Stimulated activated CD8-positive, alpha-beta memory T cell treated with anti-CD3 and anti-CD28 coated beads, Interleukin-12 subunit alpha, Interleukin-12 subunit beta, amount 100 ng/mL, for 1 hour (primary cell): ENCODE measurements around the gene USH2A.

Experiments
- DNase-seq: peaks from one replicate; pipeline ENCODE4 v3.0.0-alpha.2; 2020; ENCODE audit warnings: low read depth

USH2A gene

DNA sequence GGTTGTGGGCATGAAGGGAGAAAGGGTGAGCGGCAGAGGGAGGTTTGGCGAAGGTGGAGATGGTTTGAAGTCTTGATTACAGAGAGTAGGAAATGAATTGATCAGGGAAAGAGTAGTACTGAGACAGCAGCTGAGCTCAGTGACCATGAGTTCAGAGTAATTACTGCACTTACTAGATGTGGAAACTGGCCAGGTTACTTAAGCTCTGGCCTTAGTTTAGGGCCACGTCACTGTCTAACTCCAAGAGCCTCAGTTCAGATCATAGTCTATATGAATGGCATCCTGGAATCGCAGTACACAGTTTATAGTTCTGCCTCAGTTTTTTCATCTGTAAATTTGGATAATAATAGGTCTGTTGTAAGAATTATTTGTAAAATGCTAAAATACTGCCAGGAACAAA, 778.1 kb downstream of the USH2A start:
- DNase-seq: no peak

DNA sequence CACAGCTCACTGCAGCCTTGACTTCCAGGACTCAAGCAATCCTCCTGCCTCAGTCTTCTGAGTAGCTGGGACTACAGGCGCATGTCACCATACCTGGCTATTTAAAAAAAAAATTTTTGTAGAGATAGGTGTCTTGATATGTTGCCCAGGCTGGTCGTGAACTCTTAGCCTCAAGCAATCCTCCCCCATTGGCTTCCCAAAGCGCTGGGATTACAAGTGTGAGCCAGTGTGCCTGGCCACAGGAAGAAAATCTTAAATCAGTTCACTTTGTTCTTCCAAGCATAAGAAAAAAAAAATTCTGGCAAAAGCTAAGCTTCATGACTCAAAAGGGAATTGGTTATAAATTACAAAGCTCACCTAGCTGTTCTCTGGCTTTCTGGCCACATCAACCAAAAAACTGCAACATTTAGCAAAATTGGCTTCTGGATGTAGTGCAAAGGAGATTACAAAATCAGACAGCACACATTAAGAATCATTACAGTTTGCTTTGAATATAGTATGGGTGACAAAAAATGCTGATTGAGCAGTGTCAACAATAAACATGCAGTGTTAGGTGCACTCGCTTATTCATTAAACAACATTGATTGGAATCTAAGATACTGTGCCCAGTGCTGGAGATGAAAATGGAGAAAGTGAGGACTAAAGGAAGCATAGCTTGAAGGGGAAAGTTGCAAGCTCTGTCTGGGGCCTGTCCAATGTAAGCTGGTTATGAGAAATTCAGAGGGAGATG, 779.5 kb downstream of the USH2A start:
- no peak for DNase-seq

DNA sequence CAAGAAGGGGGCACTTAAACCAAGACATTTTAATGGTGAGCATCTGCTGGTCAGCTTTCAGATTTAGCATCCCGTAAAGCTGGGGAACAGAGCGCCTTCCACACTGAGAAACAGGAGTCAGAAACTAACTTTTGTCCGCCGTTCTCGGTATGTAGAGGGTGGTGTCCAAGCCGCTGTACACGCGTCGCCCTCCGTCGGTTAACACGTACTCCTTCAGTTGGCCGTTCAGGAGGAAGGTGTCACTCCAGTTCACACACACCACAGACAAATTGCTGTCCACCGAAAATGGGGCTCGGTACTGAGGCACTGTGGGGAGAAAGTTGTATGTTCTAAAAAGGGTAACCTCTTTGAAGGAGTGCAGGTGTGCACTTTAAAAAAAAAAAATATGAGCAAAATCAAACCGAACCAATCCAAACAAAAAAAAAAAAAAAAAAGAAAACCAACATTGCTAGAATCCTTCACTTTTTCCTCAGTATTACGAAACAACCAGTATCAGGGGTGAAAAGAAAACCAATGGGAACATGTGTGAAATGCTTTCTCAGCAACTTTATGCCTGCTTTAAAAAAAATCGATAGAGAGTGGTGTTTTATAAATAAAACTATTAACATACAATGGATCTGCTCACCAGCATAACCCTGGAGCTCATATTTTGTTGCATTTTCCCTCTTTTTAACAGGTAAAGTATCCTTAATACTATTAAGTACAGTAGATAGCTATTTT, 782.7 kb downstream of the USH2A start:
- no peak for DNase-seq

DNA sequence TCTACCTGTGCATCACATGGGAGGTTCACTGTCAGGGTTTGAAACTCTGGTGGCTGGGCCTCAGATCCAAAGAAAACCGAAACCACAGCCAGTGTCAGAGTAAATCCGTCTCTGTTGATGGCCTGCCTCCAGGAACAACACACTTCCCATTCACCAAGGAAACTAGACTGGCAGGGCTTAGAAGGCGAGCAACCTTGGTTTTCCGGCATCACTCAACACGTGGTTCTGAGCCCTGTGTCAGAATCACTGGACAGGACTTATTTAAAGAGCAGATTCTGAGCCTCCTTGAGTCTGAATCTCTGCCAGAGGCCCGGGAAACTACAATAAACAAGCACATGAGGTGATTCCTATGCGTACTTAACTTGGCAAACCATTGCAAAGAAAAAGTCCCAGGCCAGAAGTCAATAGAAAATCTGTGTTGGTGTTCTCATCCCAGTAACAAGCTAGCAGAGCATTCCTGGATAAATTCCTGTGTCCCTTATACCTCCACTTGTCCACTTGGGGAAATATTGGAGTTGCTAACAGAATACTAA, 786.1 kb downstream of the USH2A start:
- no peak for DNase-seq

DNA sequence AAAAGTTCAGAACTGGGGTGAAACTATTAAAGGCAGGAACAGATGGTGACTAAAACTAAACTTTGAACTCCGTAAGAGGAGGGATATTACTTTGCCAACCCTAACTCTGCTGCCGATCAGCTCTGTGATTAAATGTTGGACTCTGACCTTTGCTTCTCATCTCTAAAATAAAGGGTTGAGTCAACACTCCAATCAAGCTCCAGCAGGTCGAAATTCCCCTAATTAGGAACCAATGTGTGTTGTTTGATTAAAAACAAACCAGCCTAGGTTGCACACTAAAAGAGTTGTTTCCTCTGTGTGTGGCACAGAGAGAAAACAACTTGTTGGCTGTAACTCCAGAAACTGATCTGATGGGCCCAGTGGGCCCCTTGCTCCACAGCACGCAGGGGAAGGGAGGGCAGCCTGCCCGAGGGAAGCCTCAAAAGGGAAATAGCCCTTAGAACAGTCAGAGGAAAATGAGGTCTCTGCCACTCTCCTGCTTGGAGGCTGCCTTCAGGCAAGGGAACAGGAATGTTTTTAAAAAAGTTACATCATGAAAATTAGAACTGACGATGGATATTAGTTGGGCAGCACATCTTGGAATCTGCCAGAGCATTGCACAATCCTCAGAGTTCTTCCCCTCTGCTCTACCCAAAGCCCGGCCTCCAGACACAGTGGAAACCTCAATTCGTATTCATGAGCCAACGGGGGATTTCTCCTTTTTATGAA, 786.8 kb downstream of the USH2A start:
- DNase-seq: no peak

DNA sequence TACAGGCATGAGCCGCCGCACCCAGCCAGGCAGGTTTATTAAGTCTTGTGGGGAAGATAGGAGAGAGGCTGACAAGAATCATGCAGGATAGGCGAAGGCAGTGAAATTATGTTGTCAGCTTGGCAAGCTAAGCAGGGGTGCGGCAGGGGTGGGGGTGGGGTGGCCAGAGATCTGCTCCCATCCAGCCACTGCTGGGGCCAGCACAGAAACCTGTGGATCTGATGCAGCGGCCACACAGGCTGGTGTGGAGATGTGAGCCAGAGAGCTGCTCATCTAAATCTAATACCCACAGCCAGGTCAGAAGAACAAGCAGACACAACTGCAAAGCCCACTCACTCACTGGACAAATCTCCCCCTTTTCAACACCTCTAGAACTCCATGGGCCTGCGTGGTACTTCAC, 787.4 kb downstream of the USH2A start:
- no peak for DNase-seq

DNA sequence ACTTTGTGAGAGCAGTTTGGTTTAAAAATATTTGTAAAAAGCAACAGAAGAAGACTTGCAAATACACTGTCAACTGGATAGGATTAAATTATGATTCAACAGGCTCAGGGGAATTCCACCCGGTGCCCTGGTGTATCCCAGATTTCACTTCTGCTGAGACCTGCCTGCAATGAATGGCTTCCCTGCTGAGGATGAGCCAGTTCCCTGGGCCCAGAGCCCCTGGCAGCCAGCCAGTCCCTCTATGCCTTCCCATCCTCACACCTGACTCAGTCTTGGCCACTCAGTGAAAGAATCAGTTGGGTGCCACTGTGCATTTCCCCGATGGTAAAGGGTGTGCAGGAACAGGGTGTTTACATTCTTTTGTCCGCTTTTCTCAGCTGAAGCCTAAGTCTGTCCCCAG, 791.8 kb downstream of the USH2A start:
- no peak for DNase-seq

DNA sequence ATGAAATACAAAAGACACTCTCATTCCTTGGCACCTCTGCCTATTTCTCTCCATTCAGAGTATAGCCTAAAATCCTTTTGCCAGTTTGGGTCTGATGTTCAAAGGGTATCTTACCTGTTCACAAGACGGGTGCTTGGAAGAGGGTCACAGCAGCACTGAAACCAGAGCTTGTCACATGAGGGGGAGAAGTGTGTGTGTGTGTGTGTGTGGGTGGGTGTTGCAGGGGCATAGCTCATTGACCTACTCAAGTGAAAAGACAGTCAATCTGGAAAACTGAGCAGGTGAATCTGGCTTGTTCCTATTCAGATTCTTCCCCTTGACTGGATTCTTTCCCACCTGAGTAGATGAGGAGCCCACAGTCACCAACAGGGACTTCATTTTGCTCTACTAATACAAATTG, 792.2 kb downstream of the USH2A start:
- DNase-seq: no peak

DNA sequence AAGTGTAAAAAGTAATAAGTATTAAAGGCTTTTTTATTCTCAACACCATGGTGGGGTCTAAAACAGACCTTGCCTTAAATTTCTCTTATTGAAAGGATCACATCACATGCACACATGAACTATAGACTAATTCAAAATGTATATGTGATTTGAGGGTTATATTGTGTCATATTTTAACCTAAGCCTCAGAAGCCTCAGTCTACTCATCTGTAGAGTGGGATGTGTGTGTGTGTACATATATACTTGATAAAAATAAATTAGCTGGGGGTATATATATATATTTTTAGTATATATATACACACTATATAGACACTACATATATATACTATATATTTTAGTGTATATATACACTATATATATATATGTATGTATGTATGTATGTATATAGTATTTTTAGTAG, 797.3 kb downstream of the USH2A start:
- no peak for DNase-seq

DNA sequence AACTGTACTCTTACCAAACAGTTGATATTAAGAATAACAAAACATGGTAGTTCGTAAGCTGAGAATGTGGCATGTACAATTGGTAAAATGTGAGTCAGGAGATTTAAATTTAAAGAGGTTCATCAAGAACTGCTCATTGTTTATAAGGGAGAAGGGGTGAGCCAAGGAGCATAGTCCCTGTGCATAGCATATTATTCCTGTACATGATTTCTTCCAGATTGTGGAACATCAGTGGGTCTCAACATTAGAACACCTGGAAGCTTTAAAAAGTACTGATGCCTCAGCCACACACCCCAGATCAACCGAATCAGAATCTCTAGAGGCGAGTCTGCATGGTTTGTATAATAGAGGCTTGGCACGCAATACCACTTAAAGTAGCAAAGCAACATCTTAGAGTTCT, 800.1 kb downstream of the USH2A start:
- no peak for DNase-seq

DNA sequence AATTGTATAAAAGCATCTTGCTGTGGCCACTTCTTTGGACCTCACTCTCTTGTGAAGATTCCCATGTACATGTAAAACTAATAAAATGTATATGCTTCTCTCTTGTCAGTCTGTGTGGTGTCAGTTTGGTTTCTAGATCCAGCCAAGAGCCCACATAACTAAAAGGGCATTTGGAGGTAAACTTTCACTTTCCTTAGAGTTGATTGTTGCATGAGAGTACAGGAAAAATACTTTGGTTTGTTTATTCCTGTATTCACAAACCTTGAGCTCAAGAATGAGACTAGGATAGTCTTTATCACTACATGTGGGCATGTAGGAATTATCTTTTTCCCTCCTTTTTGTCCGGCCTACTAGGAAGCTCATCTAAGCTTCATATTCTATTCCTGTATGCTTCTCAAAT, 805.3 kb downstream of the USH2A start:
- no peak for DNase-seq

DNA sequence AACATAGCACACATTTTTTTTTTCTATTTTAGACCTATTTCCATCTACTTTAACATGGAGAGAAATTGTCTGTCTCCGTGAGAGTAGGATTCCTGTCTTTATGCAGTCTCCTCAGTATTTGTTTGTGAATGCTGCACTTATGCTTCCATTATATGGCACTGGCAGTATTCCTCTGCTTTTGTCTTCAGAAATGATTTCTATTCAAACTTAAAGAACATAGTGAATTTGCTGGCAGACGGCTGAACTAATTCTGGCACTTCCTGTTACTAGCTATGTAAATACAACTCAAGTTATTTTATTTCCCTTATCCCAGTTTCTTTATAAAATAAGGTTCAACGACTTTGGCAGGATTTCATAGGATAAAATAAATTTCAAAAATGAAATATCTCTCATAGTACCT, 810.9 kb downstream of the USH2A start:
- no peak for DNase-seq

DNA sequence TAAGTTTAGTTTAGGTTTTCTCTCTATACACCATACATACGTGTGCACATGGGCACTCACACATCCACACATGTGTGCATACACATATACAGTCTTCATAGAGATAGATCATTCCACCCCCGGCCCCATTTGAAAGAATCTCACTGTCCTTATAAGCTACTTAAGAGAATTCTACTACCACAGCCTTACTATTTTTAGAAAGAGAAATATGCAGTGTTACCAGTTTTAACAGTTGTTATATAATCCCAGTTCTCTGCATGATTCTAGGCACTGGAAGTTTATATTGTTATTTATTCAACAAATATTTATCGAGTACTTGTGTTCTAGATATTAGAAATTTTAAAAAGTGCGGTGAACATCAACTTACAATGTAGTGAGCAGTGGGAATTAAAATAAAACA, 814.6 kb downstream of the USH2A start:
- no peak for DNase-seq

DNA sequence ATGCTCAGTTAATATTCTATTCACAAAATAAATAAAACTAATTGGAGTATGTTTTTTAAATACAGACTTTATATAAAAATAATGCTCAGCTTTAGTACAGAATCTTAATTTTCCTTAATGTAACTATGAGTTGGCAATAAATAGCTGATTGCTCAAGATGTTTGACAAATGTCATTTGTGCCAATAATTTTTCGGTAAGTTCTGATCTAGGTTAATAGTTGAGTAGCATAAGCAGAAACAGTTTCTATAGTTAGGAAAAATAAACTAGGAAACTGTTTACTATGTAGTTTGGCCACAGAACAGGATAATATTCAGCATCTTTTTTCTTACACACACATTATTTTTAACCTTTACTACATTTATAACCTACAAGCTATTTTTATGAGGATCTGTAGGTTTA, 815.8 kb downstream of the USH2A start:
- DNase-seq: no peak

DNA sequence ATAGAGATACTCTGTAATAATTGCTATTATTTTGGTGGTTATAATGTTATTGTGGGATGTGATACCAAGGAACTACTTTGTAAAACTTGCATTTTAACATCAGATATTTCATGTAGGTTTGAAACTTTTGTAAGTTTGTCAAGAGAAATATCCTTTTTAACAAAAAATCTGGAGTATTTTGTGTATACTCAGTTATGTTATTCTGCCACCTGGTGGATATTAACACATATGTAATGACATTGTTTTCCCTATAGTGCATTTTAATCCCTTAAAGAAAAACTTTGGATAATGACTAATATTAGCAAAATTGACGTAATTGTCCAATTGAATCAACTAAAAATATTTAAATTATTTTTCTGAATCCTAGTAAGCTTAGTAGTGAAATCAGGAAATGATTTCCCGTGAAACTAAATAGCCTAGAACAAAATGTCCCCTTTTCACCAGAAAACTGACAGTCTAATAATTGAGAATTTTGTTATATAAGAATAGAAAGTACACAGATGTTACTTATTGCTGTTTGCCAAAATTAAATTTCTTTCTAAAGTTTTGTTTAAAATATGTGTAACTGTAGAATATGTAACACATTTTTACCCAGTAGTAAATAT, 816.6 kb downstream of the USH2A start:
- DNase-seq: no peak

DNA sequence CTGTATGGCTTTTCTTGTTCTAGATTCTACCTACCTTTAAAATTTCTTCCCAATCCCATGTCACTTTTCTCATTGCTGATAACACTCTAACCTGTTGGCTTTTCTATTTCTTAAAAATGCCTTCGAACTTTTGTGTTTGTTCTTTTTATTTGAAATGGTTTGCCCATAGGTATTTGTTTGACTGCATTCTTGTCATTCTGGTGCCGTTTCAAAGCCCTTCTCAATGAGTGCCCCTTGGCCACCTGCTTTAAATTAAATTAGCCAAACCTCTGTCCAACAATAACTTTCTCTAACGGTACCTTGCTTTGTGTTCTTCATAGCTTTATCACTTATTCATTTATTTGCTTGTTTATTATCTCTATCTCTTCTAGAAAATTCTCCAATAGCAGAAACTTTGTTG, 817.2 kb downstream of the USH2A start:
- DNase-seq: no peak

DNA sequence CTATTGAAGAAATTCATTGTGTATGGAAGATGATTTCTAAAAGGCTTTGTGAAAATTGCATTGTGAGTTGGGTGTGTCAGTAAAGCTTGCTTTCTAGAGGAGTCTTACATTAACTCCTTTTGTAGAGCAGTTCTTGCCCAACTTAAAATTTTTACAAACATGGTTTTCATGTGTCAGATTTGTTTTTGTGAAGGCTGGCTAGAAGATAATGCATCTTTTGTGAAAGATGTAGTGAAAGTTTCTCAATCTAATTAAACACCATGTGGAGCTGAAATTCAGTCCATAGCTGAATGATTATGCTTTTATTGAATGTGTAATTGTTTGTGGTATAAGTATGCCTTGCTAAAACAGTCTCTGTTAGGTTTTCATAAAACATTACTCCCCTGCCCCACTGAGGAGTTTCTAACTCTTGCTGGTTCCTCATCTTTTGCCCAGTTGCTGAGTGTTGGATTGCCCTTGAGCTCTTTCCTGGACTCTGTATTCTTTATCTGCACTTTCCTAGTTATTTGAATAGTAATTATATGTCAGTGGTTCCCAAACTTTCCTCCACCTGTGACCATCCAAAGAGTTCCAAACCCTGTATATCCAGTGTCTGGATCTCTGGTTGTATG, 818.1 kb downstream of the USH2A start:
- no peak for DNase-seq

DNA sequence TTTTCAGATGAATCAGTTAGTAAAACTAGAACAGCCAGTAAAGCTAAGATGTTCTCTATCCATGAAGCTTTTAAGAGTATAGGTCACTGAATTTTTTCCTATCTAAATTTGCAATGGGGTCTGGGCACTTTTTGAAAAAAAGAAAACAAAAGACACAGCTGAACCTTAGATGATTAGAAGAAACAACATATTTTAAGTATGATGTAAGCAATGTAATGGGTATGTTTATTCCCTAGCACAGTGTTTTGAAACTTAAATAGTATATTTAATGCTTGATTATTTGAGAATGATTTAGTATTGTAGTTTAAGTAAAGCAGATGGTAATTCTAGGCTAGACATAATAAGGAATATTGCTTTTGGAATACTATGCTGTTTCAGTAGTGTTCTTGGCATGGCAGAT, 819.9 kb downstream of the USH2A start:
- DNase-seq: no peak

DNA sequence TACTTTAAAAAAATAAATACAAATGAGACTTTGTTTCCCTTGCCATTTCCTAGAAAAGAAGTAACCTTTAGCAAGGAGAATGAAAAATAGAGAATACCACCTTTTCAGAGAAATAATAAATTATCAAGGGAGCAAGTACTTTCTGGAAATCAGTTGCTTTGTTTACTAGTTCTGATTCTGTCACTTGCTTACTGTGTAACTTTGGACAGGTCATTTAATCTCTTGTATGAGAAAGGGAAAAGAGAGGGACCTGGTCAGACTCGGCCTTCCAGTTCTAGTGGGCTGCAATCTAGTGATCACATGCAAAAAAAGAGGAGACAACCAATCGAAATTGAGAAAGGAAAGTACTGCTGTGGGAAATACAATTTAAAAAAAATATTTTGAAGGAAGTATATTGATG, 822.0 kb downstream of the USH2A start:
- no peak for DNase-seq

DNA sequence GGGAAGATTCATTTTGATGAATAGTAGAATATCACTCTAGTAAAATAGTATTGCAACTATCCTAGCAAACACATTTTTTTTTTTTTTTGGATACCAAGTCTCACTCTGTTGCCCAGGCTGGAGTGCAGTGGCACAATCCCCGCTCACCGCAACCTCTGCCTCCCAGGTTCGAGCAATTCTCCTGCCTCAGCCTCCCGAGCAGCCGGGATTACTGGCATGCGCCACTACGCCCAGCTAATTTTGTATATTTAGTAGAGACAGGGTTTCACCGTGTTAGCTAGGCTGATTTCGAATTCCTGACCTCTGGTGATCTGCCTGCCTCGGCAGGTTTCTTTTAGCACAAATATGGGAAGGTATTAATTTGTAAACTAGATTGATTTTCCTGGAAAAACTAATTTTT, 822.4 kb downstream of the USH2A start:
- no peak for DNase-seq

DNA sequence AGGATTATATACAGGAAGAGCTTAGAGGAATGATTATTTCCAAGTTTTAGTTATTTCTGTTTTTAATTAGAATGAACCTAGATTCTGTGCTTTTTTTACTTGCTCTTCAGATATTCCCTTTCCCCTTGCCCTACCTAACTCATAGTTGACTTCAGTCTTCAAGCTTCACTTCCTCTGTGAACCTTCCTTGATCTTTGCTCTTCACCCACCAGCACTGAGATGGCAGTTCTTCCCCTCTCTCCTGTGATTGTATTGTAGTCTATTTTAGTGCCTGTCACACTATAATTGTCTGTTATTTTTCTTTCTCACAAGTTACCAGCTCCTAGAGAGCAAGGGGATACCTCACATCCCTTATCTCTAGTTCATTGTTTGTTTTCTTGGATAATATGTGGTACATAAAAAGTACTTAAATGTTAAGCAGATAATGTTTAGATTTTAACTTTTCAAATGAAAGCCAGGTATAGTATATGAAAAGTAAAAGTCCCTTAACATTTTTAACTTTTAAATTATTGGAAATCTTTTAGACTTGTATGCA, 822.9 kb downstream of the USH2A start:
- no peak for DNase-seq
